RWPE1 (cell line): ENCODE measurements around the gene RAI2.

ENCODE experiments used
- CTCF ChIA-PET: fragments of 350-600 bp; sonication (Branson Sonifier 250); formaldehyde crosslinking; extraction: SDS; loops from one replicate; lab custom pipeline; 2021; lab: Yijun Ruan, JAX
- POLR2A ChIA-PET: fragments of 400-600 bp; formaldehyde crosslinking; extraction: SDS; loops from one replicate; lab custom pipeline; 2020; ENCODE audit warnings: antibody characterized with exemption; ENCODE audit not compliant: low non-redundant PET; lab: Yijun Ruan, JAX
- DNase-seq: peaks from one replicate; pipeline ENCODE4 v3.0.0; 2012; ENCODE audit warnings: low spot score
- H3K27ac ChIP-seq: fragments of 450-650 bp; 2 replicates; pipeline ENCODE4 v1.5.1; 2017
- CTCF ChIP-seq: fragments of 450-650 bp; conservative IDR thresholded peaks from 2 replicates; pipeline ENCODE4 v1.5.1; 2017; ENCODE audit warnings: low read depth, mild to moderate bottlenecking

The RAI2 gene

GRCh38 chrX:17813277-17813676 lies 47.8 kb downstream of the RAI2 start:
- H3K27ac ChIP-seq: no peak overlapping the region
- DNase-seq: no peak
- CTCF ChIA-PET: interaction anchor here (1.7 kb wide), 1 partner anchor 25 kb away, joined by 4 read pairs; no protein-coding TSS in a partner anchor
- POLR2A ChIA-PET: no interaction called here
- no peak for TF ChIP-seq CTCF

- ChIA-PET POLR2A (no interaction called here), CTCF (interaction anchor here (0.5 kb wide), 1 partner anchor 393 kb away, joined by 3 read pairs; no protein-coding TSS in a partner anchor)
- no peak for TF ChIP-seq CTCF
- DNase-seq: no peak
- no peak overlapping the region for H3K27ac ChIP-seq
Measured at GRCh38 chrX:17812763-17813162, 48.3 kb downstream of the RAI2 start.

GRCh38 chrX:17809984-17810383 lies 51.1 kb downstream of the RAI2 start:
- no peak overlapping the region for H3K27ac ChIP-seq

GRCh38 chrX:17809273-17809672 lies 51.8 kb downstream of the RAI2 start:
- DNase-seq: no peak
- no peak overlapping the region for H3K27ac ChIP-seq
- ChIA-PET CTCF (no interaction called here), POLR2A (no interaction called here)
- TF ChIP-seq CTCF: no peak

More at GRCh38 chrX:17809984-17810383, 51.1 kb downstream of the RAI2 start:
- ChIA-PET CTCF (no interaction called here), POLR2A (no interaction called here)
- TF ChIP-seq CTCF: no peak
- DNase-seq: no peak

GRCh38 chrX:17805120-17805519 lies 56.0 kb downstream of the RAI2 start:
- ChIA-PET CTCF (interaction anchor here (0.6 kb wide), 1 partner anchor 153 kb away, joined by 3 read pairs; no protein-coding TSS in a partner anchor), POLR2A (no interaction called here)
- no peak for TF ChIP-seq CTCF
- no peak overlapping the region for H3K27ac ChIP-seq
- no peak for DNase-seq

GRCh38 chrX:17803449-17803848 lies 57.6 kb downstream of the RAI2 start:
- no peak for DNase-seq
- no peak overlapping the region for H3K27ac ChIP-seq
- no peak for TF ChIP-seq CTCF
- ChIA-PET POLR2A (no interaction called here), CTCF (no interaction called here)
